AG10803 (cell line): ENCODE data around the gene ZNF804B.

Source experiments
- DNase-seq: peaks from one replicate; pipeline ENCODE4 v3.0.0; 2010; ENCODE audit warnings: low read depth
- H3K4me3 ChIP-seq: 2 replicates; pipeline ENCODE4 v1.5.1; 2011; ENCODE audit warnings: mild to moderate bottlenecking, low read length, control low read depth
- CTCF ChIP-seq: conservative IDR thresholded peaks from 2 replicates; pipeline ENCODE4 v1.5.1; 2011; ENCODE audit warnings: mild to moderate bottlenecking, low read length, control low read depth, inconsistent platforms

Gene ZNF804B

GRCh38 chr7:88826222-88826621 lies 66.7 kb downstream of the ZNF804B start:
- DNase-seq = no peak
- no peak overlapping the region for H3K4me3 ChIP-seq
- TF ChIP-seq CTCF = no peak

GRCh38 chr7:88835147-88835728 lies 75.7 kb downstream of the ZNF804B start:
- peak; percentile 4 for DNase-seq
- H3K4me3 ChIP-seq = no peak overlapping the region
- TF ChIP-seq CTCF = peak; percentile 47

- TF ChIP-seq CTCF = no peak
- DNase-seq = no peak
- no peak overlapping the region for H3K4me3 ChIP-seq
These were observed 82.7 kb downstream of the ZNF804B start for GRCh38 chr7:88842201-88842600.

- DNase-seq = no peak
- no peak for TF ChIP-seq CTCF
- H3K4me3 ChIP-seq = no peak overlapping the region
These were observed 85.6 kb downstream of the ZNF804B start for GRCh38 chr7:88845091-88845490.

- no peak overlapping the region for H3K4me3 ChIP-seq
- no peak for DNase-seq
- TF ChIP-seq CTCF = no peak
These were observed 91.7 kb downstream of the ZNF804B start for GRCh38 chr7:88851220-88851619.

GRCh38 chr7:88859288-88859687 lies 99.8 kb downstream of the ZNF804B start:
- TF ChIP-seq CTCF = no peak
- DNase-seq = no peak
- no peak overlapping the region for H3K4me3 ChIP-seq

GRCh38 chr7:88866265-88866863 lies 106.9 kb downstream of the ZNF804B start:
- no peak for DNase-seq
- no peak overlapping the region for H3K4me3 ChIP-seq
- no peak for TF ChIP-seq CTCF
